K562 (cell line): Measurements from ENCODE around the gene CBX3. TPM values are rescaled to one million over a fixed set of nuclear protein-coding genes. Genes with fewer than 3 reads are reported as not detected.

ENCODE experiments used
- AFF4 ChIP-seq: sonication (generic); formaldehyde crosslinking; IDR thresholded peaks from 2 replicates; pipeline ENCODE4 v1.8.0; 2023; ENCODE audit warnings: mild to moderate bottlenecking, missing genetic modification reagents
- BCLAF1 ChIP-seq, 2 experiments: fragments of 450-650 bp in 1 of 2; IDR thresholded peaks; 2 replicates each; pipeline ENCODE4 v1.6.1; 2011 to 2017; ENCODE audit warnings: low read depth in 2 of 2, antibody characterized with exemption in 1 of 2, borderline replicate concordance in 1 of 2, low read length in 1 of 2, mild to moderate bottlenecking in 1 of 2, mixed read lengths in 1 of 2; ENCODE audit not compliant: control insufficient read depth in 1 of 2
- CBFA2T3 ChIP-seq: fragments of 450-650 bp; IDR thresholded peaks from 2 replicates; pipeline ENCODE4 v1.6.1; 2017
- CREB3 ChIP-seq: fragments of 450-650 bp; conservative IDR thresholded peaks from 2 replicates; pipeline ENCODE4 v1.6.1; 2016; ENCODE audit warnings: missing genetic modification characterization, low read depth, mild to moderate bottlenecking, missing compliant biosample characterization, moderate library complexity
- PPARD ChIP-seq: fragments of 250-450 bp; sonication (Bioruptor Pico); IDR thresholded peaks from 2 replicates; pipeline ENCODE4 v1.8.0; 2022; ENCODE audit warnings: inconsistent platforms, mild to moderate bottlenecking, moderate library complexity
- SPI1 ChIP-seq: IDR thresholded peaks from 2 replicates; pipeline ENCODE4 v1.6.1; 2011; ENCODE audit warnings: low read depth, low read length, control low read depth, borderline replicate concordance
- polyA plus RNA-seq, 8 experiments: library from polyadenylated mRNA; depleted of rRNA in 4 of 8; stranded (reverse) in 5 of 8; unstranded in 3 of 8; fragments of >200 nt; fragmentation: Nextera tagmentation in 2 of 8; fragmentation: Illumina TruSeq in 1 of 8; extraction: Ambion mirVana in 2 of 8; extraction: Trizol in 1 of 8; gene quantifications; 2 replicates each; pipeline versions ENCODE4 v1.2.1 to v1.2.3, GENCODE V29; 2011 to 2014; ENCODE audit warnings: inconsistent platforms in 1 of 8, missing spikeins in 1 of 8
- total RNA-seq, 7 experiments: library from RNA; depleted of rRNA in 6 of 7; stranded (reverse); fragments of >200 nt in 6 of 7; fragmentation: Illumina TruSeq in 2 of 7; extraction: Trizol in 2 of 7; gene quantifications; 2 replicates each; pipeline versions ENCODE4 v1.2.1 to v1.2.3, GENCODE V29; 2011 to 2021; ENCODE audit warnings: low replicate concordance in 1 of 7

CBX3 gene
- total and polyA plus RNA-seq, 9 of the 15 experiments (the other 6 are each of a cell fraction or from before 2014, with no cell fraction given): 198 to 413 (median 328) TPM

- TF ChIP-seq AFF4 (CRISPR knock-in tag): peak; percentile 33; the same call in 1 of the 2 replicates
- TF ChIP-seq SPI1: 0 out of 2 replicates have a peak, but pooled peaks have one; percentile 8
- no peak for TF ChIP-seq CREB3
- 0 out of 4 replicates have a peak, but pooled peaks of 1 of the 2 experiments have one; percentile 35 for TF ChIP-seq BCLAF1 (IDR thresholded peaks at IDR 0.05; ENCODE audit: borderline replicate concordance in 1 of 2, control insufficient read depth in 1 of 2, low read depth in 2 of 2, low read length in 1 of 2)
- TF ChIP-seq CBFA2T3: 0 out of 2 replicates have a peak, but pooled peaks have one; percentile 1
- TF ChIP-seq PPARD (CRISPR knock-in tag): no peak
These were observed 9.0 kb upstream of the CBX3 start (continued) for GRCh38 chr7:26192485-26193087.
